ENCODE results near the gene NAALADL2. TPM values are rescaled to one million over a fixed set of nuclear protein-coding genes. Genes with fewer than 3 reads are reported as not detected.

Gene NAALADL2
- total RNA-seq, 1 experiment from 2014 or later, result 2.7 TPM

GRCh38 chr3:174938102-174938501 is 79.0 kb downstream of the NAALADL2 start:
- TF ChIP-seq POLR2AphosphoS5 (IDR thresholded peaks at IDR 0.05; ENCODE audit: low read depth, low read length) (no peak), SIN3A (IDR thresholded peaks at IDR 0.05; ENCODE audit: borderline replicate concordance, insufficient read depth, low read depth, low read length) (no peak), REST (IDR thresholded peaks at IDR 0.05; ENCODE audit: insufficient read depth in 1 of 2, low read depth in 2 of 2, low read length in 1 of 2) (no peak), CTCF (IDR thresholded peaks at IDR 0.05) (no peak), TCF7L2 (IDR thresholded peaks at IDR 0.05; ENCODE audit: low read depth, low read length) (no peak)
- no peaks in the 10 kb centered on the region for H3K36me3 ChIP-seq (ENCODE audit: control insufficient read depth, insufficient read depth, low read length)
- no peaks in the 10 kb centered on the region for H3K4me1 ChIP-seq (ENCODE audit: control insufficient read depth, insufficient read depth, low read length)
- intact Hi-C loops (cut with micrococcal nuclease; ENCODE audit: unreplicated experiment) (no loop called here), in situ Hi-C loops (cut with HindIII; ENCODE audit: low pct_unique_long_range_greater_than_20kb, low sequenced_read_pairs) (no loop called here)
- ChIA-PET POLR2A (interaction anchor here (0.6 kb wide), 1 partner anchor 1549 kb away, joined by 3 read pairs; no protein-coding TSS in a partner anchor), CTCF (interaction anchor here (0.6 kb wide), 1 partner anchor 331 kb away, joined by 3 read pairs; no protein-coding TSS in a partner anchor)
- H3K9me3 ChIP-seq (ENCODE audit: control insufficient read depth, insufficient read depth, low read depth, low read length), result no peaks in the 10 kb centered on the region
- DNase-seq (ENCODE audit: low read depth, low spot score) (no peak), ATAC-seq (no peak)
- no peak overlapping the region for H3K27ac ChIP-seq (ENCODE audit: low read length)
- no TSS peak for BruUV-seq (replicated peaks)
- no peaks in the 10 kb centered on the region for H3K27me3 ChIP-seq (ENCODE audit: control insufficient read depth, insufficient read depth, low read length)
- no peak overlapping the region for H3K4me3 ChIP-seq (ENCODE audit: low read depth in 2 of 2, low read length in 2 of 2)

GRCh38 chr3:174940151-174940550 is 81.0 kb downstream of the NAALADL2 start:
- no peak overlapping the region for H3K4me3 ChIP-seq (ENCODE audit: low read depth in 2 of 2, low read length in 2 of 2)
- H3K27ac ChIP-seq (ENCODE audit: low read length), result no peak overlapping the region
- ChIA-PET CTCF (interaction anchor here (0.6 kb wide), 1 partner anchor 10 kb away, joined by 6 read pairs; no protein-coding TSS in a partner anchor), POLR2A (no interaction called here)
- no peaks in the 10 kb centered on the region for H3K36me3 ChIP-seq (ENCODE audit: control insufficient read depth, insufficient read depth, low read length)
- intact Hi-C loops (cut with micrococcal nuclease; ENCODE audit: unreplicated experiment) (no loop called here), in situ Hi-C loops (cut with HindIII; ENCODE audit: low pct_unique_long_range_greater_than_20kb, low sequenced_read_pairs) (no loop called here)
- H3K27me3 ChIP-seq (ENCODE audit: control insufficient read depth, insufficient read depth, low read length), result no peaks in the 10 kb centered on the region
- H3K9me3 ChIP-seq (ENCODE audit: control insufficient read depth, insufficient read depth, low read depth, low read length), result no peaks in the 10 kb centered on the region
- H3K4me1 ChIP-seq (ENCODE audit: control insufficient read depth, insufficient read depth, low read length), result no peaks in the 10 kb centered on the region
- DNase-seq (ENCODE audit: low read depth, low spot score) (no peak), ATAC-seq (no peak)
- TF ChIP-seq SIN3A (IDR thresholded peaks at IDR 0.05; ENCODE audit: borderline replicate concordance, insufficient read depth, low read depth, low read length) (no peak), CTCF (IDR thresholded peaks at IDR 0.05) (no peak), TCF7L2 (IDR thresholded peaks at IDR 0.05; ENCODE audit: low read depth, low read length) (no peak), POLR2AphosphoS5 (IDR thresholded peaks at IDR 0.05; ENCODE audit: low read depth, low read length) (no peak), REST (IDR thresholded peaks at IDR 0.05; ENCODE audit: insufficient read depth in 1 of 2, low read depth in 2 of 2, low read length in 1 of 2) (no peak)
- no TSS peak for BruUV-seq (replicated peaks)
